A673 (cell line): ENCODE measurements around the gene UST. TPM values are rescaled to one million over a fixed set of nuclear protein-coding genes. Genes with fewer than 3 reads are reported as not detected.

Experiments
- BruUV-seq: library from RNA; stranded (reverse); fragments of 400-500 nt; replicated peaks from 2 replicates; lab custom pipeline; 2021; lab: Mats Ljungman, UMichigan
- CTCF ChIA-PET: fragments of 300-600 bp; sonication (Branson Sonifier 250); formaldehyde crosslinking; loops from one replicate; lab custom pipeline; 2022; ENCODE audit warnings: antibody characterized with exemption; lab: Charles Lee
- POLR2A ChIA-PET: fragments of 300-600 bp; sonication (Branson Sonifier 250); formaldehyde crosslinking; loops from one replicate; lab custom pipeline; 2022; ENCODE audit warnings: antibody characterized with exemption; ENCODE audit not compliant: low non-redundant PET; lab: Charles Lee
- DNase-seq: peaks from one replicate; pipeline ENCODE4 v3.0.0-alpha.2; 2015; ENCODE audit warnings: low spot score
- H3K27ac ChIP-seq: fragments of 200-600 bp; sonication (generic); 2 replicates; pipeline ENCODE4 v1.5.1; 2016; ENCODE audit warnings: mixed run types, low read depth, mild to moderate bottlenecking, mixed read lengths, antibody characterized with exemption, low read length; ENCODE audit not compliant: poor library complexity, severe bottlenecking
- H3K27me3 ChIP-seq: fragments of 200-600 bp; sonication (generic); replicated peaks from 2 replicates; pipeline ENCODE4 v1.6.1; 2017; ENCODE audit warnings: mixed run types, low read depth, mild to moderate bottlenecking, mixed read lengths, antibody characterized with exemption, low read length; ENCODE audit not compliant: insufficient read depth, poor library complexity
- H3K36me3 ChIP-seq: fragments of 200-600 bp; sonication (generic); 2 replicates; pipeline ENCODE4 v1.6.1; 2016; ENCODE audit warnings: mixed run types, mild to moderate bottlenecking, mixed read lengths, antibody characterized with exemption, low read length; ENCODE audit not compliant: insufficient read depth, poor library complexity, severe bottlenecking
- H3K4me1 ChIP-seq: fragments of 200-600 bp; sonication (generic); 2 replicates; pipeline ENCODE4 v1.6.1; 2017; ENCODE audit warnings: mixed run types, mild to moderate bottlenecking, mixed read lengths, antibody characterized with exemption, low read length; ENCODE audit not compliant: insufficient read depth, poor library complexity, severe bottlenecking
- H3K4me3 ChIP-seq: fragments of 200-600 bp; sonication (generic); 2 replicates; pipeline ENCODE4 v1.5.1; 2016; ENCODE audit warnings: low read depth, mixed run types, mild to moderate bottlenecking, mixed read lengths, low read length; ENCODE audit not compliant: poor library complexity, severe bottlenecking
- H3K9me3 ChIP-seq: fragments of 200-600 bp; sonication (generic); 2 replicates; pipeline ENCODE4 v1.6.1; 2016; ENCODE audit warnings: mixed run types, low read depth, mild to moderate bottlenecking, mixed read lengths, antibody characterized with exemption, low read length; ENCODE audit not compliant: poor library complexity, severe bottlenecking
- CTCF ChIP-seq: fragments of 300-800, 200-600 bp; sonication (generic); conservative IDR thresholded peaks from 2 replicates; pipeline ENCODE4 v1.5.1; 2017; ENCODE audit warnings: low read depth, mild to moderate bottlenecking, antibody characterized with exemption, low read length, moderate library complexity, mixed read lengths
- EZH2 ChIP-seq: fragments of 200-600 bp; sonication (generic); IDR thresholded peaks from 2 replicates; pipeline ENCODE4 v1.6.1; 2017; ENCODE audit warnings: borderline replicate concordance, low read depth, mild to moderate bottlenecking, mixed read lengths, antibody characterized with exemption, low read length; ENCODE audit not compliant: poor library complexity, severe bottlenecking
- intact Hi-C: fragments of 100-400 bp; cut with micrococcal nuclease; formaldehyde crosslinking; loops from one replicate; pipeline ENCODE4 v1.10.0; 2022; ENCODE audit not compliant: unreplicated experiment
- total RNA-seq: library from RNA; stranded (reverse); gene quantifications from 2 replicates; pipeline ENCODE4 v1.2.3, GENCODE V29; 2021

Gene UST
- total RNA-seq, 1 experiment from 2014 or later: 1.5 TPM

- no peaks in the 10 kb centered on the region for H3K9me3 ChIP-seq
- CTCF ChIA-PET: no interaction called here
- H3K4me1 ChIP-seq: peaks cover 3% of the 10 kb centered on the region
- peaks cover 6% of the 10 kb centered on the region for H3K27me3 ChIP-seq
- POLR2A ChIA-PET: no interaction called here
- no TSS peak for BruUV-seq
- intact Hi-C loops: no loop called here
- no peak overlapping the region for H3K4me3 ChIP-seq
- no peak overlapping the region for H3K27ac ChIP-seq
- no peak for TF ChIP-seq CTCF
- no peak for TF ChIP-seq EZH2
- DNase-seq: no peak
- H3K36me3 ChIP-seq: no peaks in the 10 kb centered on the region
Observed at GRCh38 chr6:148934961-148935360, 188.1 kb downstream of the UST start.

GRCh38 chr6:148935705-148936435 is 189.0 kb downstream of the UST start:
- H3K36me3 ChIP-seq: no peaks in the 10 kb centered on the region
- H3K9me3 ChIP-seq: no peaks in the 10 kb centered on the region
- ChIA-PET POLR2A (no interaction called here), CTCF (no interaction called here)
- no peak overlapping the region for H3K4me3 ChIP-seq
- peaks cover 6% of the 10 kb centered on the region for H3K27me3 ChIP-seq
- no peak overlapping the region for H3K27ac ChIP-seq
- peaks cover 3% of the 10 kb centered on the region for H3K4me1 ChIP-seq
- no TSS peak for BruUV-seq
- no peak for DNase-seq
- intact Hi-C loops: no loop called here
- TF ChIP-seq EZH2 (no peak), CTCF (no peak)

GRCh38 chr6:148943451-148943850 is 196.6 kb downstream of the UST start:
- BruUV-seq: no TSS peak
- intact Hi-C loops: no loop called here
- CTCF ChIA-PET: no interaction called here
- Histone ChIP-seq H3K27me3 (no peaks in the 10 kb centered on the region), H3K36me3 (no peaks in the 10 kb centered on the region), H3K9me3 (no peaks in the 10 kb centered on the region), H3K4me1 (no peaks in the 10 kb centered on the region), H3K27ac (no peak overlapping the region), H3K4me3 (no peak overlapping the region)
- TF ChIP-seq CTCF (no peak), EZH2 (no peak)
- POLR2A ChIA-PET: no interaction called here
- no peak for DNase-seq
